HG03175 (cell line): Measurements from ENCODE around the gene GALC.

ENCODE experiments used
- ATAC-seq: cut with Tn5 transposase; IDR thresholded peaks from one replicate; pipeline ENCODE4 v1.9.1; 2021; ENCODE audit warnings: mild to moderate bottlenecking, moderate library complexity; ENCODE audit not compliant: unreplicated experiment

Gene GALC

GRCh38 chr14:87960013-87960787 is 32.8 kb downstream of the GALC start:
- ATAC-seq = no peak

GRCh38 chr14:87955501-87955900 is 37.5 kb downstream of the GALC start:
- ATAC-seq = no peak

- ATAC-seq = peak; percentile 91
Measured at GRCh38 chr14:87952307-87953094, 40.5 kb downstream of the GALC start.

GRCh38 chr14:87944987-87945604 is 47.9 kb downstream of the GALC start:
- ATAC-seq = no peak

GRCh38 chr14:87940894-87941293 is 52.1 kb downstream of the GALC start:
- ATAC-seq = no peak

GRCh38 chr14:87940382-87940781 is 52.6 kb downstream of the GALC start:
- ATAC-seq = peak; percentile 97

- ATAC-seq = no peak
Measured at GRCh38 chr14:87935886-87936285, 57.1 kb downstream of the GALC start.

GRCh38 chr14:87935081-87935828 is 57.7 kb downstream of the GALC start:
- ATAC-seq = no peak

GRCh38 chr14:87934185-87934584 is 58.8 kb downstream of the GALC start:
- no peak for ATAC-seq

- no peak for ATAC-seq
Measured at GRCh38 chr14:87916886-87917275, 76.1 kb downstream of the GALC start.

GRCh38 chr14:87916103-87916885 is 76.7 kb downstream of the GALC start:
- no peak for ATAC-seq

GRCh38 chr14:87908550-87908949 is 84.4 kb downstream of the GALC start:
- ATAC-seq = no peak

GRCh38 chr14:87901652-87902051 is 91.3 kb downstream of the GALC start:
- ATAC-seq = no peak

GRCh38 chr14:87901236-87901635 is 91.7 kb downstream of the GALC start:
- ATAC-seq = no peak

GRCh38 chr14:87899228-87899627 is 93.8 kb downstream of the GALC start:
- ATAC-seq = no peak

GRCh38 chr14:87898301-87898700 is 94.7 kb downstream of the GALC start:
- ATAC-seq = no peak

GRCh38 chr14:87896393-87897380 is 96.3 kb downstream of the GALC start:
- peak; percentile 69 for ATAC-seq

GRCh38 chr14:87894920-87895319 is 98.1 kb downstream of the GALC start:
- no peak for ATAC-seq

- no peak for ATAC-seq
Measured at GRCh38 chr14:87892763-87893162, 100.2 kb downstream of the GALC start.
